ENCODE measurements around the gene NFKB1. TPM values are rescaled to one million over a fixed set of nuclear protein-coding genes. Genes with fewer than 3 reads are reported as not detected.

NFKB1 gene
- total RNA-seq, 1 donor from 2014 or later, result 20.6 TPM

DNA sequence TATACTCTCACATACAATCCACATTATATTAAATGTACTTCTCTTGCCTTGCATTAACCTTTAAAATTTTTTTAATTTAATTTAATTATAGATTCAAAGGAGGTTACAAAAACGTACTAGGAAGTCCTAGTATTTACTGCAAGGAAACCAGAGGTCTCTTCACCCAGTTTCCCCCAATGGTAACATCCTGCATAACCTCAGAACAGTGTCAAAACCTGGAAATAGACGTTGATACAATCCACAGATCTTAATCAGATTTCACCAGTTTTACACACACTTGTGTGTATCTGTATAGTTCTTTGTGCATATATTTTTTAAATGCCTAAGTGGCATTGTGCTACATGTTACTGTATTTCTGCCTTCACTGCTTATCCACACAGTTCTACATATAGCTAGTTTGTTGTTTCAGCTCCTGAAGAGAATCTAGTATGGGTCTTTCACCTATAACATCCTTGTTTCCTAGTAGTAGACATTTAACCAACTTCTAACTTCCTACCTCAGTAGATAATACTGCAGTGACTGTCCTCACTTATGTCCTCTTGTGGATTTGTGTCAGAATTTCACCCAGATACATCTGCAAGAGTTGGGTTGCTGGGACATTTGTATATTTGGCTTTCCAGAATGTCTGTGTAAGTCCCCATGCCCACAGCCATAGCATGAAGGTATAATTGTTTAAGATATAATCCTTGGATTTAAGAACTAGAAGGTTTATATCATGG, 103.2 kb downstream of the NFKB1 start:
- DNase-seq (ENCODE audit: extremely low spot score, unreplicated experiment), result no peak
- Mint-ChIP-seq H3K36me3 (peaks cover 29% of the 10 kb centered on the region), H3K27me3 (no peaks in the 10 kb centered on the region), H3K27ac (no peak overlapping the region), H3K4me1 (ENCODE audit: unreplicated experiment) (no peaks in the 10 kb centered on the region), H3K9me3 (no peaks in the 10 kb centered on the region), H3K4me3 (no peak overlapping the region)
- TF ChIP-seq, protein P1, sequence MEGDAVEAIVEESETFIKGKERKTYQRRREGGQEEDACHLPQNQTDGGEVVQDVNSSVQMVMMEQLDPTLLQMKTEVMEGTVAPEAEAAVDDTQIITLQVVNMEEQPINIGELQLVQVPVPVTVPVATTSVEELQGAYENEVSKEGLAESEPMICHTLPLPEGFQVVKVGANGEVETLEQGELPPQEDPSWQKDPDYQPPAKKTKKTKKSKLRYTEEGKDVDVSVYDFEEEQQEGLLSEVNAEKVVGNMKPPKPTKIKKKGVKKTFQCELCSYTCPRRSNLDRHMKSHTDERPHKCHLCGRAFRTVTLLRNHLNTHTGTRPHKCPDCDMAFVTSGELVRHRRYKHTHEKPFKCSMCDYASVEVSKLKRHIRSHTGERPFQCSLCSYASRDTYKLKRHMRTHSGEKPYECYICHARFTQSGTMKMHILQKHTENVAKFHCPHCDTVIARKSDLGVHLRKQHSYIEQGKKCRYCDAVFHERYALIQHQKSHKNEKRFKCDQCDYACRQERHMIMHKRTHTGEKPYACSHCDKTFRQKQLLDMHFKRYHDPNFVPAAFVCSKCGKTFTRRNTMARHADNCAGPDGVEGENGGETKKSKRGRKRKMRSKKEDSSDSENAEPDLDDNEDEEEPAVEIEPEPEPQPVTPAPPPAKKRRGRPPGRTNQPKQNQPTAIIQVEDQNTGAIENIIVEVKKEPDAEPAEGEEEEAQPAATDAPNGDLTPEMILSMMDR (conservative IDR thresholded peaks at IDR 0.05), result no peak

DNA sequence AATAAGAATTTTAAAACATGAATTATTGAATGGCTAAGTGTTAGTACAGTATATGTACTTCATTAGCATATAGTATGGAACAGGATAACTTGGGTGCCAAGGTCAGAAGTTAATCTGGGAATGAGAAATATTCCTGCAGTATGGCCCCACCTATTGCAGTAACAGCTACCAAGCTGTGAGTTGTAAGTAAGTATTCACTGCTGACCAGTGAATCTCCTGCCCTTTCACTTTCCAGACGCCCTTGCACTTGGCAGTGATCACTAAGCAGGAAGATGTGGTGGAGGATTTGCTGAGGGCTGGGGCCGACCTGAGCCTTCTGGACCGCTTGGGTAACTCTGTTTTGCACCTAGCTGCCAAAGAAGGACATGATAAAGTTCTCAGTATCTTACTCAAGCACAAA, 105.1 kb downstream of the NFKB1 start:
- Mint-ChIP-seq H3K9me3 (no peaks in the 10 kb centered on the region), H3K27me3 (no peaks in the 10 kb centered on the region), H3K27ac (no peak overlapping the region), H3K4me1 (ENCODE audit: unreplicated experiment) (no peaks in the 10 kb centered on the region), H3K36me3 (peaks cover 29% of the 10 kb centered on the region), H3K4me3 (no peak overlapping the region)
- no peak for DNase-seq (ENCODE audit: extremely low spot score, unreplicated experiment)
- TF ChIP-seq, protein P1 (conservative IDR thresholded peaks at IDR 0.05), result no peak

DNA sequence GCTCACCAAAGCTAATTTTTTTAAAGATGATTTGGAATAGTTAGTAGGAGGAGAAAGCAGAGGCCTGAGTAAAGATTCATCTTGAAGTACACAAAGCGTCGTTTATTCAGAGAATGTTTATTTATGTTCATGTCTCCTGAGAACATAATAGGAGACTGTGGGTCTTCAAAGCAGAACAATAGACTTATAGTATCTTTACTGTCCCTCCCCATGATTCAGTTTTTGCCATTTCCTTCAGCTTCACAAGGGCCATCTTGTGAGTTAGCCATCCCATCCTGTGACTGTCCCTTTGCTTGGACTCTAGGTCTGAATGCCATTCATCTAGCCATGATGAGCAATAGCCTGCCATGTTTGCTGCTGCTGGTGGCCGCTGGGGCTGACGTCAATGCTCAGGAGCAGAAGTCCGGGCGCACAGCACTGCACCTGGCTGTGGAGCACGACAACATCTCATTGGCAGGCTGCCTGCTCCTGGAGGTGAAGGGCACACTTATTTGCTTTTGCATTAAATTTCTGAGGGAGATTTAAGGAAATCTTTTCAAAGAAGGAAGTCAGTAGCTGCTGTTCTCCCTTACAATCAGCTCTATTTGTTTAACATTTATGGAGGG, 105.8 kb downstream of the NFKB1 start:
- Mint-ChIP-seq H3K27ac (no peak overlapping the region), H3K4me3 (no peak overlapping the region), H3K27me3 (no peaks in the 10 kb centered on the region), H3K4me1 (ENCODE audit: unreplicated experiment) (no peaks in the 10 kb centered on the region), H3K9me3 (no peaks in the 10 kb centered on the region), H3K36me3 (peaks cover 25% of the 10 kb centered on the region)
- DNase-seq (ENCODE audit: extremely low spot score, unreplicated experiment), result no peak
- TF ChIP-seq, protein P1 (conservative IDR thresholded peaks at IDR 0.05), result no peak

DNA sequence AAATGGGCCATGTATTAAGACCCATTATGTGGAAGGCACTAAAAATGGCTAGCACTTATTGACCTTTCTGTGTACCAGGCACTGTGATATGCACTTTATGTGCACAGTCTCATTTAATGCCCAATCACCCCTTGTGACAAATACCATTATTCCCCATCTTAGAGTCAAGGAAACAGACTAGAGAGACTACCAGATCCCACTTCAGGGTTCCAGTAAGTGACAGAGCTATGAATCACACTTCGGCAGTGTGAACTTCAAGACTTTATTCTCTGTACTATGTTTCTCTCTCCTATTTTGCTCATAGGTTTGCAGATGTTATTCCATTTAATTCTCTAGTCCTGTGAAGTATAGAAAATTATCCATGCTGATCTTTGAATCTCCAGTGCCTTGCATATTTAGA, 107.0 kb downstream of the NFKB1 start:
- H3K27me3 Mint-ChIP-seq, result no peaks in the 10 kb centered on the region
- DNase-seq (ENCODE audit: extremely low spot score, unreplicated experiment), result no peak
- no peaks in the 10 kb centered on the region for H3K4me1 Mint-ChIP-seq (ENCODE audit: unreplicated experiment)

DNA sequence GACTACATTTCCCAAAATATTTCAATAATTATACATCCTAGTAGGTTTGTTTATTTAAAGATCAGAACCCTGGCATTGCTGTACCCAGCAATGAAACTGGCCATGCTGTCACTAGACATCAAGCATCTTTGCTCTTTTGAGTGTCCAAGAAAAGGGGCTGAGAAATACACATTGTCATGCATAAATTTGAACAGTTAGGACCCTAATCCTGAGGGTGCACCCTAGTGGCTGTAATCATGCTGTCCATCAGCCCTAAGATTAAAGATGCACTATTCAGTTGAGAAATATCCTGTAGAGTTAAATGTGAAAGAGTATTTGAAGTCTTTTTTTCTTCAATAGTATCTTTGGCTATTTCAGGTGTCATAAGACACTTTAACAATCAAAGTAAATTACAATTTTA, 108.8 kb downstream of the NFKB1 start:
- TF ChIP-seq, protein P1 (conservative IDR thresholded peaks at IDR 0.05), result peak; percentile 38
- no peak overlapping the region for H3K27ac Mint-ChIP-seq
- H3K9me3 Mint-ChIP-seq, result no peaks in the 10 kb centered on the region
- no peaks in the 10 kb centered on the region for H3K4me1 Mint-ChIP-seq (ENCODE audit: unreplicated experiment)
- no peak overlapping the region for H3K4me3 Mint-ChIP-seq
- H3K27me3 Mint-ChIP-seq, result no peaks in the 10 kb centered on the region
- no peak for DNase-seq (ENCODE audit: extremely low spot score, unreplicated experiment)
- peaks cover 42% of the 10 kb centered on the region for H3K36me3 Mint-ChIP-seq

More for the DNA sequence above, 107.0 kb downstream of the NFKB1 start:
- Mint-ChIP-seq H3K27ac (no peak overlapping the region), H3K36me3 (peaks cover 31% of the 10 kb centered on the region), H3K9me3 (no peaks in the 10 kb centered on the region), H3K4me3 (no peak overlapping the region)
- TF ChIP-seq, protein P1 (conservative IDR thresholded peaks at IDR 0.05), result no peak
